ENCODE data around the gene TUBA3D. TPM values are rescaled to one million over a fixed set of nuclear protein-coding genes. Genes with fewer than 3 reads are reported as not detected.
"Not testable (repeated sequence)": the region's sequence is repeated elsewhere in the genome, so short reads cannot be mapped to it uniquely, and the experiment has no call there.

TUBA3D gene
- total RNA-seq, 1 donor from 2014 or later = not detected

GRCh38 chr2:131528981-131529863 lies 53.3 kb downstream of the TUBA3D start:
- not testable (repeated sequence) for FAIRE-seq; DNase-seq (ENCODE audit: low spot score in 2 of 2)

- not testable (repeated sequence) for DNase-seq (ENCODE audit: low spot score in 2 of 2); FAIRE-seq
These were observed 54.0 kb downstream of the TUBA3D start for GRCh38 chr2:131529864-131530445.

- FAIRE-seq; DNase-seq (ENCODE audit: low spot score in 2 of 2): not testable (repeated sequence)
These were observed 54.9 kb downstream of the TUBA3D start for GRCh38 chr2:131530626-131531344.

DNA sequence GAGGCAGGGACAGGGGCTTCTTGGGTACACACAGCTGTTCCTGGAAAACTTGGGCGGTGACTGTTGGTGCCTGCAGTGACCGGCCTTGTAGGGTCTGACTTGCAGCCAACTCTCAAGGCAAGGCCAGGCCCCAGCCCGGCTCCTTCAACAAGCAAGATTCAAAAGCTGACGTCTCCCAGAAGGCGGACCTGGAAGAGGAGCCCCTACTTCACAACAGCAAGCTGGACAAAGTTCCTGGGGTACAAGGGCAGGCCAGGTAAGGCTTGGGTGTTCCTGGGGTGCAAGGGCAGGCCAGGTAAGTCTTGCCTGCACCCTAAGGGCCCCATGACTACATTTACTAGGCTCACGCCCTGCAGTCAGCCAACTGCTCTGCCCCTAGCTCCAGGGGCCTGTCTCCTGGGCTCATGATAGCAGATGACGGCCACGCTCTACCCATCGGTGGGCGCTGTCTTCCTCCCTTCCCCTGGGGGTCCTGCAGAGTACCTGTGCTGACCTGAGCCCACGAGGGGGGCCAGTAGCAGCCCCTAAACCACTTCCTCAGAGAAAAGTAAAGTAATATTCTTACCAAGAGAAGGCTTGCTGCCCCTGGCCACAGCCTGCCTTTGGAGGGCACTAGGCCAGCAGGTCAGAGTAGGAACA lies 55.7 kb downstream of the TUBA3D start:
- not testable (repeated sequence) for FAIRE-seq; DNase-seq (ENCODE audit: low spot score in 2 of 2)

Other genes with a start within 250 kb of the TUBA3D start
- gene RAB6D, start 112.0 kb upstream of the TUBA3D start, total RNA-seq = 1.6 TPM
- gene MZT2A, start 16.3 kb downstream of the TUBA3D start, total RNA-seq = 40.4 TPM
- gene CCDC74A, start 51.8 kb downstream of the TUBA3D start, total RNA-seq = 4.5 TPM